Right cardiac atrium (tissue), 5 donors: ENCODE measurements around the gene CDK1. TPM values are rescaled to one million over a fixed set of nuclear protein-coding genes. Genes with fewer than 3 reads are reported as not detected.
"Not testable (repeated sequence)": the region's sequence is repeated elsewhere in the genome, so short reads cannot be mapped to it uniquely, and the experiment has no call there.

Source experiments
- ATAC-seq, 2 donors: fragments of 200-7000 bp; cut with Tn5 transposase; one replicate each; pipeline versions ENCODE4 v1.8.0 to v1.9.1; 2020; ENCODE audit warnings: moderate library complexity in 2 of 2, mild to moderate bottlenecking in 1 of 2
- DNase-seq, 3 donors: peaks; one replicate each; pipeline ENCODE4 v3.0.0-alpha.2; 2020
- H3K27ac ChIP-seq: one replicate; pipeline ENCODE4 v1.5.1; 2013; ENCODE audit warnings: mild to moderate bottlenecking, low read length, control low read depth, moderate library complexity
- H3K27me3 ChIP-seq: one replicate; pipeline ENCODE4 v1.6.1; 2013; ENCODE audit not compliant: control insufficient read depth, insufficient read depth
- H3K4me1 ChIP-seq: one replicate; pipeline ENCODE4 v1.6.1; 2013; ENCODE audit warnings: low read length; ENCODE audit not compliant: control insufficient read depth, insufficient read depth
- H3K4me3 ChIP-seq: one replicate; pipeline ENCODE4 v1.5.1; 2013; ENCODE audit warnings: low read length, control low read depth
- H3K9me3 ChIP-seq: one replicate; pipeline ENCODE4 v1.6.1; 2013; ENCODE audit warnings: low read length; ENCODE audit not compliant: control insufficient read depth
- WGBS: extraction: QIAGEN DNeasy Blood & Tissue Kit; methylation state at CpG from one replicate; pipeline ENCODE4 v1.1.7; 2013; 5-methylcytosine and 5-hydroxymethylcytosine counted together
- intact Hi-C, 4 donors: fragments of 100-400 bp; cut with DNase I; formaldehyde crosslinking; loops; one replicate each; pipeline versions ENCODE4 v1.11.0 to v1.14.0; 2022 to 2023
- polyA plus RNA-seq: library from polyadenylated mRNA; stranded (reverse); fragments of 200-250 nt; gene quantifications from one replicate; pipeline ENCODE4 v1.2.3, GENCODE V29; 2013
- total RNA-seq, 4 donors: library from RNA; stranded (reverse); fragmentation: NEBNext Ultra II Directional; extraction: Animal tissue kit (Norgen Biotek cat#: 25700); gene quantifications; one replicate each; pipeline ENCODE4 v1.2.1, GENCODE V29; 2021
- donor health status: healthy with polysubstance abuse.
- donor health status: DM: no; HTN: yes; CAD: no.
- donor health status: DM: no; HTN: no; CAD: no.
- donor health status: DM: no; HTN: yes; CAD: no; lungs with severe emphysema.
- donor health status: DM: yes; HTN: yes; CAD: no.

Gene CDK1
- total and polyA plus RNA-seq, 5 donors, result 0.58 to 4.6 (median 1.6) TPM

- ATAC-seq (peak; percentile 40 to 65), DNase-seq (peak in 1 of 3 donors; percentile 41)
- no peaks in the 10 kb centered on the region for H3K9me3 ChIP-seq
- H3K27me3 ChIP-seq, result no peaks in the 10 kb centered on the region
- WGBS, result 76% methylated on average over 4 of the region's 4 CpGs
- no peak overlapping the region for H3K27ac ChIP-seq
- no peak overlapping the region for H3K4me3 ChIP-seq
- intact Hi-C loops, result loop anchor here (2.0 to 5.0 kb wide), 3 partner anchors 145 to 465 kb away; no protein-coding TSS in a partner anchor
- peaks cover 2% of the 10 kb centered on the region for H3K4me1 ChIP-seq
Measured at GRCh38 chr10:60817398-60817805, 39.1 kb downstream of the CDK1 start.

GRCh38 chr10:60818134-60818770, 40.0 kb downstream of the CDK1 start:
- H3K4me1 ChIP-seq, result peaks cover 2% of the 10 kb centered on the region
- no peak overlapping the region for H3K4me3 ChIP-seq
- ATAC-seq, result no peak
- WGBS, result 51% methylated on average over 3 of the region's 3 CpGs
- H3K27ac ChIP-seq, result no peak overlapping the region
- H3K9me3 ChIP-seq, result no peaks in the 10 kb centered on the region
- intact Hi-C loops, result loop anchor here in 3 of 4 donors (5.0 kb wide), 2 partner anchors 144 to 464 kb away; no protein-coding TSS in a partner anchor
- DNase-seq, result no peak
- H3K27me3 ChIP-seq, result no peaks in the 10 kb centered on the region

GRCh38 chr10:60819271-60819670, 41.0 kb downstream of the CDK1 start:
- ATAC-seq, result no peak

GRCh38 chr10:60820093-60820754, 41.9 kb downstream of the CDK1 start:
- ATAC-seq, result peak in 1 of 2 donors; percentile 28
- intact Hi-C loops, result loop anchor here in 1 of 4 donors (5.0 kb wide), 1 partner anchor 142 kb away; no protein-coding TSS in a partner anchor
- WGBS, result 64% methylated on average over 6 of the region's 6 CpGs

More at GRCh38 chr10:60819271-60819670, 41.0 kb downstream of the CDK1 start:
- Histone ChIP-seq H3K4me1 (peaks cover 2% of the 10 kb centered on the region), H3K9me3 (no peaks in the 10 kb centered on the region), H3K27ac (no peak overlapping the region), H3K4me3 (no peak overlapping the region), H3K27me3 (no peaks in the 10 kb centered on the region)
- DNase-seq, result no peak
- 81% methylated on average over 6 of the region's 6 CpGs for WGBS
- intact Hi-C loops, result loop anchor here in 3 of 4 donors (5.0 kb wide), 2 partner anchors 143 to 463 kb away; no protein-coding TSS in a partner anchor

DNA sequence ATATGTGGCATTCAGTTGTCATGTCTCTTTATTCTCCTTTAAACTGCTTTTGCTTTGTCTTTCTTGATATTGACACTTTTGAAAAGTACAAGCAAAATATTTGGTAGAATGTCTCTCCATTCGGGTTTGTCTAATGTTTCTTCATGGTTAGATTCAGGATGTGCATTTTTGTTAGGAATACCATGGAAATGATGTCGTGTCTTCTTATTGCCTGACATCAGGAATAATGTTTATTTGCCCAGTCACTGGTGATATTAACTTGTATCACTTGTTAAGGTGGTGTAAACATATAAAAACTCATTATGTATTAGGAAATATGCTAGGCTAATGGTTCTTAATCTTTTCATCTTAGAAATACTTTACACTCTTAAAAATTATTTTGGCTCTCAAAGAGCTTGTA, 43.4 kb downstream of the CDK1 start:
- peaks cover 2% of the 10 kb centered on the region for H3K4me1 ChIP-seq
- H3K27me3 ChIP-seq, result no peaks in the 10 kb centered on the region
- DNase-seq (no peak), ATAC-seq (no peak)
- intact Hi-C loops, result loop anchor here in 1 of 4 donors (5.0 kb wide), 1 partner anchor 141 kb away; no protein-coding TSS in a partner anchor
- no peak overlapping the region for H3K27ac ChIP-seq
- 63% methylated on average over 2 of the region's 2 CpGs for WGBS
- H3K4me3 ChIP-seq, result no peak overlapping the region
- no peaks in the 10 kb centered on the region for H3K9me3 ChIP-seq

More at GRCh38 chr10:60820093-60820754, 41.9 kb downstream of the CDK1 start:
- no peaks in the 10 kb centered on the region for H3K9me3 ChIP-seq
- no peak overlapping the region for H3K4me3 ChIP-seq
- H3K4me1 ChIP-seq, result peaks cover 2% of the 10 kb centered on the region
- no peak for DNase-seq
- H3K27ac ChIP-seq, result no peak overlapping the region
- no peaks in the 10 kb centered on the region for H3K27me3 ChIP-seq

GRCh38 chr10:60822809-60823208, 44.5 kb downstream of the CDK1 start:
- Histone ChIP-seq H3K27ac (no peak overlapping the region), H3K4me3 (no peak overlapping the region), H3K4me1 (peaks cover 2% of the 10 kb centered on the region), H3K27me3 (no peaks in the 10 kb centered on the region), H3K9me3 (no peaks in the 10 kb centered on the region)
- intact Hi-C loops, result loop anchor here in 1 of 4 donors (5.0 kb wide), 1 partner anchor 139 kb away; no protein-coding TSS in a partner anchor
- ATAC-seq, result no peak
- no peak for DNase-seq
- 54% methylated on average over 4 of the region's 4 CpGs for WGBS

GRCh38 chr10:60823324-60823723, 45.0 kb downstream of the CDK1 start:
- DNase-seq (no peak), ATAC-seq (no peak)
- H3K9me3 ChIP-seq, result no peaks in the 10 kb centered on the region
- H3K4me3 ChIP-seq, result no peak overlapping the region
- 96% methylated on average over 1 of the region's 1 CpG for WGBS
- no peaks in the 10 kb centered on the region for H3K27me3 ChIP-seq
- intact Hi-C loops, result loop anchor here in 1 of 4 donors (5.0 kb wide), 1 partner anchor 139 kb away; no protein-coding TSS in a partner anchor
- no peak overlapping the region for H3K27ac ChIP-seq
- H3K4me1 ChIP-seq, result peaks cover 2% of the 10 kb centered on the region

DNA sequence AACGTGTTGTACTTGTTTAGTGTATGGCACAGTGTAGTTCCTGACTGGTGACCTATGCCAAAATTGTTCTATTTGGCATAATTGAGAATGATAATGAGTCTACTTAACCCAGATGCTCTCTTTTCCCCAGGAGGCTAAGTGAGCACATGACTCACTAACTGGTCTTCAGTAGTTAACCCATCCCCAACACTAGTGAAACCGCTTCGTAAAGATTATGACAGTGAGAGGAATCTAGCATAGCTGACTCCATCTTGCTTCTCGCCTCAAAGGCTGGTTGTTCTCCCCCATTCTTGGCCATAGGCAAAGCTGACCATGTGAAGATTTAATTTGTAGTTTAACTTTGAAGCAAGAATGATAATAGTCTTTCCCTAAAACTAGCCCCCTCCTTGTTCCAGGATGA, 47.2 kb downstream of the CDK1 start:
- peaks cover 1% of the 10 kb centered on the region for H3K4me1 ChIP-seq
- H3K9me3 ChIP-seq, result no peaks in the 10 kb centered on the region
- DNase-seq, result no peak
- intact Hi-C loops, result no loop called here
- WGBS, result 81% methylated on average over 4 of the region's 4 CpGs
- ATAC-seq, result no peak
- no peak overlapping the region for H3K27ac ChIP-seq
- H3K4me3 ChIP-seq, result no peak overlapping the region
- no peaks in the 10 kb centered on the region for H3K27me3 ChIP-seq

- intact Hi-C loops, result no loop called here
- no peaks in the 10 kb centered on the region for H3K27me3 ChIP-seq
- peak overlapping the region; percentile 67 for H3K27ac ChIP-seq
- no peaks in the 10 kb centered on the region for H3K4me1 ChIP-seq
- WGBS, result 28% methylated on average over 5 of the region's 5 CpGs
- H3K4me3 ChIP-seq, result no peak overlapping the region
- peak; percentile 92 to 97 for ATAC-seq
- DNase-seq, result no peak
- H3K9me3 ChIP-seq, result no peaks in the 10 kb centered on the region
Measured at GRCh38 chr10:60827791-60828488, 49.7 kb downstream of the CDK1 start.

DNA sequence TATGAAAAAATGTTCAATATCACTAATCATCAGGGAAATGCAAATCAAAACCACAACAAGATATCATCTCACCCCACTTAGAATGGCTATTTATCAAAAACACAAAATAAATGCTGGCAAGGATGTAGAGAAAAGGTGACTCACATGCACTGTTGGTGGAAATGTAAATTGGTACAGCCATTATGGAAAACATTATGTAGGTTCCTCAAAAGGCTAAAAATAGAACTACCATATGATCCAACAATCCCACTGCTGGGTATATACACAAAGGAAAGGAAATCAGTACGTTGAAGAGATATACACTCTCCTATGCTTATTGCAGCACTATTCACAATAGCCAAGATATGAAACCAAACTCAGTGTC, 50.2 kb downstream of the CDK1 start:
- peak in 1 of 2 donors; percentile 65 for ATAC-seq
- WGBS, result 29% methylated on average over 1 of the region's 1 CpG
- no peaks in the 10 kb centered on the region for H3K27me3 ChIP-seq
- no peak overlapping the region for H3K4me3 ChIP-seq
- no peak for DNase-seq
- H3K27ac ChIP-seq, result peak overlapping the region; percentile 30
- intact Hi-C loops, result no loop called here
- no peaks in the 10 kb centered on the region for H3K9me3 ChIP-seq
- no peaks in the 10 kb centered on the region for H3K4me1 ChIP-seq

GRCh38 chr10:60832136-60832535, 53.9 kb downstream of the CDK1 start:
- WGBS, result 88% methylated on average over 4 of the region's 4 CpGs
- H3K4me1 ChIP-seq, intact Hi-C loops: not testable (repeated sequence)

More at GRCh38 chr10:60832136-60832535, 53.9 kb downstream of the CDK1 start:
- not testable (repeated sequence) for H3K9me3 ChIP-seq, ATAC-seq, H3K27me3 ChIP-seq, DNase-seq, H3K27ac ChIP-seq, H3K4me3 ChIP-seq
